Parathyroid adenoma (tissue), 2 donors: ENCODE measurements around the gene ASB1.

ENCODE experiments used
- H2AFZ ChIP-seq: fragments of 300-600 bp; sonication (generic); one replicate; pipeline ENCODE4 v1.7.0; 2017; ENCODE audit warnings: antibody characterized with exemption, mild to moderate bottlenecking
- H3K27ac ChIP-seq: fragments of 300-600 bp; sonication (generic); one replicate; pipeline ENCODE4 v1.7.0; 2017
- H3K27me3 ChIP-seq: fragments of 300-600 bp; sonication (generic); one replicate; pipeline ENCODE4 v1.7.0; 2017; ENCODE audit warnings: low read length; ENCODE audit not compliant: control insufficient read depth, insufficient read depth
- H3K36me3 ChIP-seq: fragments of 300-600 bp; sonication (generic); one replicate; pipeline ENCODE4 v1.7.0; 2017; ENCODE audit warnings: low read length; ENCODE audit not compliant: control insufficient read depth, insufficient read depth
- H3K4me1 ChIP-seq: fragments of 300-600 bp; sonication (generic); one replicate; pipeline ENCODE4 v1.7.0; 2017; ENCODE audit warnings: control low read depth
- H3K4me2 ChIP-seq: fragments of 300-600 bp; sonication (generic); one replicate; pipeline ENCODE4 v1.7.0; 2017; ENCODE audit warnings: low read length
- H3K4me3 ChIP-seq: fragments of 300-600 bp; sonication (generic); one replicate; pipeline ENCODE4 v1.7.0; 2017; ENCODE audit warnings: low read depth, low read length
- H3K79me2 ChIP-seq: fragments of 300-600 bp; sonication (generic); one replicate; pipeline ENCODE4 v1.7.0; 2017; ENCODE audit warnings: control low read depth
- H3K9ac ChIP-seq: fragments of 300-600 bp; sonication (generic); one replicate; pipeline ENCODE4 v1.7.0; 2017; ENCODE audit warnings: mild to moderate bottlenecking
- H3K9me3 ChIP-seq: fragments of 300-600 bp; sonication (generic); one replicate; pipeline ENCODE4 v1.7.0; 2017; ENCODE audit warnings: low read length; ENCODE audit not compliant: control insufficient read depth
- CTCF ChIP-seq: fragments of 300-600 bp; sonication (generic); IDR thresholded peaks from one replicate; pipeline ENCODE4 v1.7.0; 2017; ENCODE audit warnings: antibody characterized with exemption, mild to moderate bottlenecking
- donor health status: primary hyperparathyroidism.

The ASB1 gene

GRCh38 chr2:238464389-238464788, 37.7 kb downstream of the ASB1 start:
- no peak for TF ChIP-seq CTCF
- no peaks in the 10 kb centered on the region for H3K27me3 ChIP-seq

GRCh38 chr2:238465487-238466242, 38.9 kb downstream of the ASB1 start:
- Histone ChIP-seq H3K4me1 (no peaks in the 10 kb centered on the region), H3K4me3 (no peak overlapping the region), H3K27ac (no peak overlapping the region), H3K36me3 (no peaks in the 10 kb centered on the region), H3K27me3 (no peaks in the 10 kb centered on the region), H3K9ac (no peak overlapping the region), H3K4me2 (no peak overlapping the region), H2AFZ (no peak overlapping the region), H3K79me2 (no peaks in the 10 kb centered on the region), H3K9me3 (no peaks in the 10 kb centered on the region)
- TF ChIP-seq CTCF: no peak

More at GRCh38 chr2:238464389-238464788, 37.7 kb downstream of the ASB1 start:
- Histone ChIP-seq H3K79me2 (no peaks in the 10 kb centered on the region), H3K9me3 (no peaks in the 10 kb centered on the region), H2AFZ (no peak overlapping the region), H3K9ac (no peak overlapping the region), H3K27ac (no peak overlapping the region), H3K4me1 (no peaks in the 10 kb centered on the region), H3K36me3 (no peaks in the 10 kb centered on the region), H3K4me2 (no peak overlapping the region), H3K4me3 (no peak overlapping the region)

- no peaks in the 10 kb centered on the region for H3K4me1 ChIP-seq
- H3K27me3 ChIP-seq: no peaks in the 10 kb centered on the region
- H3K4me2 ChIP-seq: no peak overlapping the region
- H3K9me3 ChIP-seq: no peaks in the 10 kb centered on the region
- H2AFZ ChIP-seq: no peak overlapping the region
- no peak overlapping the region for H3K9ac ChIP-seq
- H3K79me2 ChIP-seq: no peaks in the 10 kb centered on the region
- TF ChIP-seq CTCF: no peak
- H3K36me3 ChIP-seq: no peaks in the 10 kb centered on the region
- H3K4me3 ChIP-seq: no peak overlapping the region
- H3K27ac ChIP-seq: no peak overlapping the region
Measured at GRCh38 chr2:238466243-238466756, 39.6 kb downstream of the ASB1 start.

- Histone ChIP-seq H3K4me2 (no peak overlapping the region), H3K9me3 (no peaks in the 10 kb centered on the region), H3K27me3 (no peaks in the 10 kb centered on the region), H3K79me2 (no peaks in the 10 kb centered on the region), H2AFZ (no peak overlapping the region), H3K36me3 (no peaks in the 10 kb centered on the region), H3K27ac (no peak overlapping the region), H3K9ac (no peak overlapping the region), H3K4me1 (no peaks in the 10 kb centered on the region), H3K4me3 (no peak overlapping the region)
- no peak for TF ChIP-seq CTCF
Measured at GRCh38 chr2:238467062-238467461, 40.3 kb downstream of the ASB1 start.

GRCh38 chr2:238467792-238468191, 41.1 kb downstream of the ASB1 start:
- no peak overlapping the region for H3K27ac ChIP-seq
- no peaks in the 10 kb centered on the region for H3K27me3 ChIP-seq
- H3K4me1 ChIP-seq: no peaks in the 10 kb centered on the region
- no peak overlapping the region for H3K9ac ChIP-seq
- H2AFZ ChIP-seq: no peak overlapping the region
- H3K9me3 ChIP-seq: no peaks in the 10 kb centered on the region
- no peaks in the 10 kb centered on the region for H3K79me2 ChIP-seq
- H3K36me3 ChIP-seq: no peaks in the 10 kb centered on the region
- H3K4me3 ChIP-seq: no peak overlapping the region
- H3K4me2 ChIP-seq: no peak overlapping the region
- no peak for TF ChIP-seq CTCF
